ENCODE data around the gene CRYAA.
"Not testable (repeated sequence)": the region's sequence is repeated elsewhere in the genome, so short reads cannot be mapped to it uniquely, and the experiment has no call there.

The CRYAA gene

DNA sequence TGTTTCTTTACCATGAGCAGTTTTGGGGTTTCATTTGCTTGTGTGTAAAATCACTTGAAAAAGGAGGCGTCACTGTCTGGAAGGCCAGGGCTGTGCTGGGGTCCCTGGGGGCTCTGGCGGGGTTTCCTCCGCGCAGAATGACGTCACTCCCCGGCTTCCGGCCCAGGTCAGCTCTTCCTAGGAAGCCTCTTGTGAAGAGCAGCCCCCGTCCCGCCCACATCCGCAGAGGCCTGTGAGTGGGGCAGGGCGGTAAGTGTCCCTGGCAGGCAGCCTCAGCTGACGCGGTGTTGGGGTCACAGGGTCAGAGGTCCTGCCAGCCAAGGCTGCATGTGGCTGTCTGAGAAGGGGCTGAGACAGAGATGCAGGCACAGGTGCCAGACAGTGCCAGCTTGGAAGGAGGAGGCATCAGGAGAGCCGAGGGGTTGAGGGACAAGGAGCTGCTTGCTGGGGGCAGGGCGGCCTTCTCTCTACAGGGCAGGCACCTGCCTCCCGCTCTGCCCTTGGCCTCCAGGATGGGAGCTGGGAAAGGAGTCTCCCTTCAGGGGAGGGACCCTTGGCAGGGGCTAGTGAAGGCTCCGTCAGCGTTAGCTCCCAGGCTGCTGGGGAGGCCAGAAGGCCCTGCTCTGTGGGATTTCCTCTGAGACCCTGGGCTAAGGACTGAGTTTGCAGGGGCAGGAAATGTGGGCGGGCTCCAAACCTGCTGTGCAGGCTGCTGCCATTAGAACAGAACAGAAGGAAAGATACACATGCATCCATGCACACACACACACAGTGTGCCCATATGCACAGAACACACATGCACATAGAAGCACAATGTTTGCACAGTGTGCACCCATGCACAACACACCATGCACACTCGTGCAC lies 8.5 kb downstream of the CRYAA start:
- not testable (repeated sequence) for DNase-seq (ENCODE audit: low spot score)

DNA sequence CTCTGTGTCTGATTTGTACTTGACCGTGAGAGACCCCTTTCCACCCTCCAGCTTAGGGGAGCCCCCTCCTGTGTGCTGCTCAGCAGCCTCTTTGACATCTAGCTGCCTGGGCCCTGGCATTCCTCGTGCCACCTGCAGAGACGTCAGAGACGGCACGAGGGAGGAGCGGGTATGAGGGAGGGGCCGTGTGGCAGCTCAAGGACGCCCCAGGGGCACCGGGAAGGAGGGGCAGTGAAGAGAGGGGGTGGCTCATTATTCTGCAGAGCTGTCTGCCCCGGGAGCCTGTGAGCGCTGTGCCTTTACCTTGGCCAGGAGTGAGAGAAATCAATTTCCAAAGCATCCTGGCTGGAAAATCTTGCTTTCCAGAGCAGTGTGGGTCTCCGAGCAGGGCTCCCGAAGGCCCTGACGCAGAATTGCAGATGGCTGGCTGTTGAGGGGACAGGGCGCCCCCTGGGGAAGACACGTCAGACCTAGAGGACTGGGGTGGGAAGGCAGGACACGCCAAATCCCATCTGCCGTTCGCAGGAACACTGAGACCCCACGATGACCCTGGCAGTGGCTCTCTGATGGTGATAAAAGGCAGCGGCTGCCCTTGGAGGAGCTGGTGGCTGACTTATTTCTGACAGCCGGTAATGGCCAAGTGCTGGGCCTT lies 9.5 kb downstream of the CRYAA start:
- not testable (repeated sequence) for DNase-seq (ENCODE audit: low spot score)

DNA sequence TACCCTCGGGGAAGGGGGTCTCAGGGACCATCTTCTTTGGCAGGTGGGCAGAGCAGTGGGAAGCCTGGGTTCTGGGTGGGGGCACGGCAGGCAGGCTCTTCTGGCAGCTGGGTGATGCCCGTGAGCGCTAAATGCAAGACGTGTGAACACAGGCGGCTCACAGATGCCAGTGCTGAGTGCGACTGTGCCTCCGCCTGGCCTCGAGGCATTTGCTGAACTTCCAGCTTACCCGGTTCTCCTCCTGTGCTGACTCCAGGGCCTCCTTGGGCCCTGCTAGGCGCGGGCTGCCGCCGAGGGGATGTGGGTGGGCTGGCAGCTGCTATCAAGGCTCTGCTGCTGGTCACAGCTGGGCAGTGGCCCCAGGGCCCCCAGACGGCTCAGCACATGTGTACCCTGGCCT lies 12.2 kb downstream of the CRYAA start:
- DNase-seq (ENCODE audit: low spot score): not testable (repeated sequence)

DNA sequence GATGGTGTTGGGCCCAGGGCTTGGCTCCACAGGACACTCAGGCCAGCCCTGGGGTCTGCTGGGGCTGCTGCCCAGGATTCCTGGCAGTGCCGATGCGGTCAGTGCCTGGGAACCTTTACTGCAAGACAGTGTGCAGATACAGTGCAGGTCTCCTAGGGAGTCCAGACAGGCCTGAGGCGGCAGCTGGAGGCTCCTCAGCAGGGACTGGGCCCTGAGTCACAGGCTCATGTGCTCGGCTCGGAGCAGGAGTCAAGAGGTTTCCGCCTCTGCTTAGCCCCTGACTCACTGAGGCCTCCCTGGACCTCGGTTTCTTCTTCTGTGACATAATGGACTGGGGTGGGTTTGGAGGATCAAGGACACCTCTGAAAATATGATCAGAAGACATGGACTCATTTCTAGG lies 18.5 kb downstream of the CRYAA start:
- DNase-seq (ENCODE audit: low spot score): not testable (repeated sequence)

DNA sequence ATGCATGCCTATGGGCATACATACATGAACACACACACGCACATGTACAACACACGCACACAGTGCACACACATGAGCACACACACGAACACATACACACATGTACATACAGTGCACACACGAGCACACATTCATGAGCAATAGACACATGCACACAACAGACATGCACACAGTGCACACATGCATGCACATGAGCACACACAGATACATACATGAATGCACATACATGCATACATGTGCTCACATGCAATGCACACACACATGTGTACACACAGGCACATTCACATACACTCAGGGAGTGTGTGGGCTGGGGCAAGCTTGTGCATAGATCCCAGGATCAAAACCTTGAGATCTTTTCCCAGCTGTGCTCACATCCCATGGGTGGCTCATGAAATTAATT lies 18.9 kb downstream of the CRYAA start:
- DNase-seq (ENCODE audit: low spot score): no peak

DNA sequence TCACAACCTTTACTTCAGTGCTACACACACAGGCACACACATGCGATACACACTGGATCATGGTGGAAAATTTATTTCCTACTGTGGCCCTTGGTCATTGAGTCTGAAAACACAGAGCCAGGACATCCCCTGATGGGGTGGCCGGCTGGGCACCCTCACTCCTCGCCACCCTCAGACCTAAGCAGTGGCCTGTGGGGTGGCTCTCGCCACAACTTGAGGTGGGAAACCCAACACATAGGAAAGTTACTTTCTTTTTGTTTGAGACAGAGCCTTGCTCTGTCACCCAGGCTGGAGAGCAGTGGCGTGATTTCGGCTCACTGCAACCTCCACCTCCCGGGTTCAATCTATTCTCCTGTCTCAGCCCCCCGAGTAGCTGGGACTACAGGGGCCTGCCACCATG lies 19.4 kb downstream of the CRYAA start:
- DNase-seq (ENCODE audit: low spot score): no peak

DNA sequence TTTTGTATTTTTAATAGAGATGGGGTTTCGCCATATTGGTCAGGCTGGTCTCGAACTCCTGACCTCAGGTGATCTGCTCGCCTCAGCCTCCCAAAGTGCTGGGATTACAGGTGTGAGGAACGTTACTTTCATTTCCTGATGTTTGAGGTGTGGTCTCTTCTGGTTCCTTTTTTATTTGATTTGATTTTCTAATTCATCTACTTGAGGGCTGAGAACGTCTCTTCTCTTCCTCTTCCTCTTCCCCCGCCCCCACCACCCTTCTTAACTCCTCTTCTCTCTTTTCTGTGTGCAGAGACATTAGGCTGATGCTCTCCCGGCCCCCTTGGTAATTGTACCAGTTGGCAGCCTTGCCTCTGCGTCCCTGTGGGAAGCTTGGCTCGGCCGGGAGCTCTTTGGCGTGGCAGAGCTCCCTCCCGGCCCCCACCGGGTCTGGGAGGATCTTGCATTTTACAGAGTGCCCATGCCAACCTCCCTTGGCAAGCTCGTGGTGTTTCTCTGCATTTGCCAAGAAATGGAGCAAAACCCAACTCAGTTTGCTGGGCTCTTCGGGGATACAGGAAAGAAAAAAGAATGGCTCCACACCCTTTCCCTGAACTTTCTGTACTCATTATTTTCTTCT lies 19.9 kb downstream of the CRYAA start:
- no peak for DNase-seq (ENCODE audit: low spot score)

DNA sequence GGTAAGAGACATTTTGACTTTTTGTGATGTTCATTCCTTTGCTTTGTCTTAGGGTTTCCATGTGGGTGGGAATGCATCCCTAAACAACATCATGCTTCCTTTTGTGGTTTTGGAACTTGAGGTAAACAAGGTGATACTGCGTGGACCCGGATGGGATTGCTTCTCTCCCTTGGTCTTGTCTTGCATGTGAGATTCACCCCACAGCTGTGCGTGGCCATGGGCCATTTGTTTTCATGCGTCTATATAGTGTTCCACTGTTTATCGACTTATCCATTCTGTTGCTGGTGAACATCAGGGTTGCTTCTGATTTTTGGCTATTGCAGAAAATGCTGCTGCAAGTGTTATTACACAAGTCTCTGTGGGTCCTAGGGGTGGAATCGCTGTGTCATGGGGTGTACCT lies 21.1 kb downstream of the CRYAA start:
- DNase-seq (ENCODE audit: low spot score): no peak

DNA sequence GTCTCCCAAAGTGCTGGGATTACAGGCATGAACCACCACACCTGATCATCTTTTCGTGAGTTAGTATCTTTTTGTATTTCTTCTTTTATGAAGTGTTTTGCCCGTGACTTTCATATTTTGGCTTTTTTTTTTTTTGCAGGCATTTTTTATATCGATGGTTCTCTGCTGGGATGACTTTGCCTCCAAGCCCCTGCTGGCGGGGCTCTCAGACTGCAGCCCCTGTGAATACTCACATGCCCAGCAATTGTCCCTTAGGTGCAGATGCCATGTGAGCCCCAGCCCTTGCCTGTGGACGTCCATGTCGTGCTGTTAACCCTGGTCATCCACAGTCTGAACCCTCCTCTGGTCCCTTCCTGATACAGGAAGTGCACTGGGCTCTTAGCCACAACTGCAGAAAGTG lies 21.7 kb downstream of the CRYAA start:
- no peak for DNase-seq (ENCODE audit: low spot score)

DNA sequence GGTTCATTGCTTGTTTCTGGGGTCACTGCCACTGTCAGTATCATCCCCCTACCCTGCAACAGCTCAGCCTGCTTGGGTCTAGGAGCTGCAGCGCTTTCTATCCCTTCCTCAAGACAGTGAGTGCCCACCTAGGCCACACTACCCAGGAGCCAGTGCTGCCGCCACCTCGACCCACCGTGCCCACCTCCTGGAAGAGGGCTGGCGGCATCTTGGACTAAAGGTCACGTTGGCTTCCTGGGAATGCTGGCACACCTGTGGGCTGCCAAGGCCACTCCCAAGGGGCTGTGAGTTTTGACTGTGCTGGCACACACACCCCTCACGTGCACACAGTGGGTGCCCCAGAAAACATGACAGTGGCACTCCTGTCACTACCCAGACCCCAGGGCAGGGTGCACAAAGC lies 22.1 kb downstream of the CRYAA start:
- DNase-seq (ENCODE audit: low spot score): no peak

DNA sequence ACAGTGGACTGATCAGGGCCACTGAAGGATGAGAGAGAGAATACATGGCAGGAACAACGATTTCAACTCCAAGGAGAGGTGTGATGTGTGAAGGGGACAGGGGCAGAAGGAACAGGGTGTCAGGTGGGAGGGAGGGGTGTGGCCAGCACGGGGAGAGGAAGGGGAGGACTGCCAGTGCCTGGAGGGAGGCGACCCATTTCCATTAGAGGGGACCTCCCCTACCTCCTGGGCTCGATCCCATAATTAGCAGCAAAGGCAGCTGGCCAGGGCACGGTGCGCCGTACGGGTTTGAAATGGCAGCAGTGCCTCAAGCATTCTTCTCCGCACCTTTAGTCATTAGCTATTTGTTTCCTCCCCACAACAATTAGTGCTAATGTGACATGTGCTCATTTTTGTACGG lies 22.7 kb downstream of the CRYAA start:
- no peak for DNase-seq (ENCODE audit: low spot score)

DNA sequence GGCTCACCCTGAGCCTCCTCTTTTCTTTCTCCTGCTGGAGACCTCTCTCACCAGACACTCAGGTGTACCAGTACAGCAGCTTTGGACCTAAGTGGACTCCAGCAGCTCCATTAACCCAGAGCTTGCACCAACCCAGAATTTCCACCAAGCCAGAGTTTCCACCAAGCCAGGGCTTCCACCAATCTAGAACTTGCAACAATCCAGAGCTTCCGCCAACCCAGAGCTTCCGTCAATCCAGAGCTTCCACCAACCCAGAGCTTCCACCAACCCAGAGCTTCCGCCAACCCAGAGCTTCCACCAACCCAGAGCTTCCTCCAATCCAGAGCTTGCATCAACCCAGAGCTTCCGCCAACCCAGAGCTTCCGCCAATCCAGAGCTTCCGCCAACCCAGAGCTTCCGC lies 23.2 kb downstream of the CRYAA start:
- DNase-seq (ENCODE audit: low spot score): no peak

DNA sequence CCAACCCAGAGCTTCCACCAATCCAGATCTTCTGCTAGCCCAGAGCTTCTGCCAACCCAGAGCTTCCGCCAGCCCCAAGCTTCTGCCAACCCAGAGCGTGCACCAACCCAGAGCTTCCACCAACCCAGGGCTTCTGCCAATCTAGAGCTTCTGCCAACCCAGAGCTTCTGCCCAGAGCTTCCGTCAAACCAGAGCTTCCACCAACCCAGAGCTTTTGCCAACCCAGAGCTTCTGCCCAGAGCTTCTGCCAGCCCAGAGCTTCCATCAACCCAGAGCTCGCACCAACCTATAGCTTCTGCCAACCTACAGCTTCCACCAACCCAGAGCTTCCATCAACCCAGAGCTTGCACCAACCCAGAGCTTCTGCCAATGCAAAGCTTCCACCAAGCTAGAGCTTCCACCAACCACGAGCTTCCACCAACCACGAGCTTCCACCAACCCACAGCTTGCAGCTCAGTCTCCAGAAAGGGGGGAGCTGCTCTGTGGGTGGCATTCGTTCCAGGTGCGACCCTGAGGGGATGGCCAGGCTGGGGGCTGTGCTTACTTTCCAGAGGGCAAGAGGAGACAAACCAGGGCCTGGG lies 23.8 kb downstream of the CRYAA start:
- no peak for DNase-seq (ENCODE audit: low spot score)

DNA sequence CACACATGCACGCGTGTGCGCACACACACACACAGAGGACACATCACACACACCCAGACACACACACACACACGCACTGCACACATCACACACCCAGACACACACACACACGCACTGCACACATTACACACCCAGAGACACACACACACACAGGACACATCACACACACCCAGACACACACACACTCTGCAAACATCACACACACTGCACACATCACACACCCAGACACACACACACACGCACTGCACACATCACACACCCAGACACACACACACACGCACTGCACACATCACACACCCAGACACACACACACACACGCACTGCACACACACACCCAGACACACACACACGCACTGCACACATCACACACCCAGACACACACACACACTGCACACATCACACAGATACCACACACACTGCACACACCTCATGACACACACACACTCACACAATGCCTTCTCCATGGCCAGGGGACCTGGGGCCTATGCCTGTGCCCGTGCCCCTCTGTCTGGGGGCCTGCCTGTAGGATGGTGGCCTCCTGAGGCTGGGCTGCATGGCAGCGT lies 24.4 kb downstream of the CRYAA start:
- no peak for DNase-seq (ENCODE audit: low spot score)

DNA sequence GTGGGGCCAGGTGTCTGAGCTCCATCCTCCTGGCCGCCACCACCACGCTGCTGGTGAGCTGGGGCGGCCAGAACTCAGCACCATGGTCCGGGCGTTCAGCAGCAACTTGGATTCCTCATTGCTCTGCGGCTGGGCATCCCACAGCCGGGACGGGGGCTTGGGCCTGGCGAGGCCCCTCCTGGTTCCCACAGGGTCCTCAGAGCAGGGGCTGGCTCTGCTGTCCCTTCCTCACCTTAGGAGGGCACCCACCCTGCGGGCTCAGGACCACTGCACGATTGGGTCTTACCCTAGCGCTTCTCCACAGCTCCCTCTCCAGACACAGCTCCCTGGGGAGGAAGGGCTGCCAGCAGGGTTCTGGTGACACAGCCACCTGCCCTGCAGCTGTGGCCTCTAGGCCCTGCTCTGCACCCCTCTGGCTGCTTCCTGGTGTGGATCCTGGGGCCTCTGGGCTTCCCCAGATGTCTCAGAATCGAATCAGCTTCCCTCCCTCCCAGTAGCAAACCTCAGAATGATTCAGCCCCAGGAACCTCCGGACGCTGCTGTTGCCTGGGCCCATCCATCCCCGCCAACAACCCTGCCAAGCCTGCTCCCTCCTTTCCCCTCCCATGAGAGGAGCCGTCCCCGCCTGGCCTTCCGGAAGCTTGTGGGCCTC lies 25.0 kb downstream of the CRYAA start:
- DNase-seq (ENCODE audit: low spot score): no peak

DNA sequence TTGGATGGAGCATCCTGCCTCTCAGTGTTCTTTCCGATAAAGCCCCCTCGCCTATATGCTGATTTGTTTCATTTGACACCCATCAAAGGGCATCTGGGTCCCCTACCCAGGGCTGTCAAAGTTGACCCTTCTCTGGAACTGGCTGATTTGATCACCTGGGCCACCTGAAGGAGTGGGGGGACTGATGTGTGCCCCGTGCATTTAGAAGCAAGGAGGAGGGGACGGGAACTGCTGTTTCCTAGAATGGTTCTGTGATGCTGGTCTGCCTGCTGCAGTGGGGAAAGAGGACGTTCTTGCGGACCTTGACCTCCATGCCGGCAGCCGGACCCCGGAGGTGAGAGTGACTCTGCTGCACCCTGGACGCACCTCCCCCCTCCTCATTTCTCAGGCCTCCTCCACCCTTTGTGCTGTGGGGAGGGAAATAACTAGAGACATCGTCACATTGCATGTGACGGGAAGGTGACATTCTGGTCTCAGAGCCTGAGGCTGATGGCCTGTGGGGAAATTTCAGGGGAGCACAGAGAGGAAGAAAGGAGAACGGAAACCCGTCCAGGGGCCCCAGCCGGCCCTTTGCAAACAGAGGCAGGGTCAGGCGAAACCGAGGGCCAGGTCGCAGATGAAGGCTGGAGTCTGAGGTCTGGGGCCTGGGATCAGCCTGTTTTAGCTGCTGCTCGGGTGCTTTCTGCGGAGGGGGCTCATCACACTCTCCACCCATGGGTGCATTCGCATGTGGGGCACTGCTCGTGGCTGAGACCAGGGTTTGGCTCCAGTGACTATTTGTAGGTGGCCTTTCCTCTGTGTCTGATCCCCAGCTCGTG lies 25.7 kb downstream of the CRYAA start:
- DNase-seq (ENCODE audit: low spot score): no peak

DNA sequence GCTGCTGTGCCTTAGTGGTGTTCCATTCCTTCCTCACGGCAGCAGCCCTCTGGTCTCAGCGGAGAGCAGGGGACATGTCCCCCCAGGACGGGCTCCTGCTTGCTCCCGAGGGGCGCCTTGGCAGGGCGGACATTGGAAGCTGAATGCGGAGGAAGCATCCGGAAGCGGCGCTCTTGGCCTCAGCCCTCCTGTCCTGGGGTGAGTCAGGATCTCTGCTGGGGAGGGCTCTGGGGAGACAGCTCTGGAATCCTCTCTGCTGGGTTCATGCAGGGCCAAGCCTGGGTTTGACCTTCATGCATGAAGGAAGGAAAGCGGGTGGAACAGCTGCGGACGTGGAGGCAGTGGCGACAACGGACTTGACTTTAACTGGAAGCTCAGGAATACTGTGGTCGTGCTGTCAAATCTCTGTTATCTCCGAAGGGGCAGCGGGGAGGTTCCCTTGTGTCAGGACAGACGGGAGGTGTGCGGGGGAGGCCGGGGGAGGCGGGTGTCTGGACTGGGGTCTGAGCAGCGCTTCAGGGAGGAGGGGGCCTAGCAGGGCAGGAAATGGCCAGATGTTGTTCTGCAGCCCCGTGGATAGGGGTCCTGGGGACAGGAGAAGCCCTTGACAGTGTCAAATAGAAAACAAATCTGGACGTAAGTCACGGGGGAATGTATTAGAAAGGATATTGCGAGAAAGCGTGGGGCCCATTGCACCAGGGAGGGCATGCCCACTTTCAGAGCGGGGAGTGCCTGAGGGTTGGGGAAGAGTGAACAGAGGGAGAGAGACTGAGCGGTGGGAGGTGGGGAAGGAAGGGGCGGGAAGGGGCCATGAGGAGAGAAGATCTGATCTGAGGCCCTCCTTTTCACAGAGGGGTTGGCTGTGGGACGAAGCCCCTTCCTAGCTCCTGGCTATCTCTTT lies 26.6 kb downstream of the CRYAA start:
- no peak for DNase-seq (ENCODE audit: low spot score)

DNA sequence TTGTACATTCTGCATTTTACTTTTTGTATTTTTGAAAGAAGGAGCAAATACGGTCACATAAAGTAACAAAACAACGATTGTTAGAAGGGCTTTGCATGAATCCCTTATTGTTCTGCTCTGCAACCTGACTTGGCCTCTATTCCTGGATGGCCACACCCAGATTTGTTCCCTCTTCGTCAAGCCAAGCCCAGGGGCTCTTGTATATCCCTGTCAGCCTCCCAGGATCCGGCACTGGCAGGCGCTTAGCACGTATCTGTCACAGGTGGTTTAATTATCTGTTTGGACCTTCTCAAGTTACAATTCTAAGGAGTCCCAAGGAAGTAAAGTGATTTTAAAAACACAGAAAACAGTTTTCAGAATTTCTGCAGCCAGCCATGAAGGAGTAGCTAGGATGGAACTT lies 28.0 kb downstream of the CRYAA start:
- peak; percentile 76 for DNase-seq (ENCODE audit: low spot score)

DNA sequence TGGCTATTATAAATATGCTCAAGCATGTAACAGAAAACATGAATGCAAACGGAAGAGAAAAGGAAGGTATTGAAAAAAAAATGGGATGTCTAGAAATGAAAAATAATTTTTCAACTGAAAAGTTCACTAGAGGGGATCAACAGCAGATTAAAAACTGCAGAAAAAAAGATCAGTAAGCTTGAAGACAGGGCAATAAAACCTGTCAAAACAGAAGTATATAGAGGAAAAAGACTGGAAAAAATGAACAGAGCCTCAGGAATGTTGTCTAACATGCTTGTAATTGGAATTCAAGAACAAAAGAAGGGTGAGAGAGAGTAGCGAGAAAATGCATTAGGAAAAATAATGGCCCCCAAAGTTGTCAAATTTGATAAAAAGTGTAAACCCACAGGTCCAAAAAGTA lies 29.6 kb downstream of the CRYAA start:
- no peak for DNase-seq (ENCODE audit: low spot score)

DNA sequence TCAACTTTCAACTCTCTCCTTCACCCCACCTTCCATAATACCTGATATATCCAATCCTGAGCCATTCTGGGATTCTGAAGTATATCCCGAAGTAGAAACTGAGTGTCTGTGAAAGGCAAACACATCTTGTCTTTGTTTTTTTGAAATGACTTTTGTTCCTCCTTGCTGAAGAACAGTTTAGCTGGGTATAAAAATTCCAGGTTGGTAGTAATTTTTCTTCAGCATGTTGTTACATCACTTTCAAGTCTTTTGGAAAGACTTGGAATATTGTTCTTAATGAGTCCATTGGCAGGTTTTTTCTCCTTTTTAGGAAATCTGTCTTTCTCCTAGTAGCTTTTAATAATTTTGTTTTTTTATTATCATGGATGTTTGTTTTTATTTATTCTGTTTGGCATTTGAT lies 32.7 kb downstream of the CRYAA start:
- DNase-seq (ENCODE audit: low spot score): no peak

All from COLO829 (cell line).